ENCODE data around the gene PNRC2. TPM values are rescaled to one million over a fixed set of nuclear protein-coding genes. Genes with fewer than 3 reads are reported as not detected.
"Not testable (repeated sequence)": the region's sequence is repeated elsewhere in the genome, so short reads cannot be mapped to it uniquely, and the experiment has no call there.

Gene PNRC2
- polyA plus RNA-seq, 1 donor (not counting 4 experiments of a cell fraction or from before 2014, with no cell fraction given) = 87.1 TPM

- dilution Hi-C loops (cut with MboI; ENCODE audit: extremely low pct_ligation_motif_present, low sequenced_read_pairs) = no loop called here
- Histone ChIP-seq H3K79me2 (ENCODE audit: control insufficient read depth, insufficient read depth, low read length) (peaks cover 45% of the 10 kb centered on the region), H2AFZ (ENCODE audit: control insufficient read depth, low read length) (peak overlapping the region; percentile 72), H3K9ac (ENCODE audit: control insufficient read depth, extremely low read depth, insufficient read depth, low read length) (peak overlapping the region; percentile 98), H3K27ac (ENCODE audit: control insufficient read depth, insufficient read depth, low read length) (peak overlapping the region; percentile 93), H3K4me1 (ENCODE audit: control insufficient read depth, extremely low read depth, insufficient read depth, low read length) (peaks cover 33% of the 10 kb centered on the region), H4K20me1 (ENCODE audit: control insufficient read depth, extremely low read depth, insufficient read depth, low read length) (peaks cover 3% of the 10 kb centered on the region), H3K27me3 (ENCODE audit: control insufficient read depth, extremely low read depth, insufficient read depth, low read length) (no peaks in the 10 kb centered on the region), H3K9me1 (ENCODE audit: control insufficient read depth, extremely low read depth, insufficient read depth, low read length) (no peaks in the 10 kb centered on the region), H3K4me2 (ENCODE audit: control insufficient read depth, extremely low read depth, insufficient read depth, low read depth, low read length) (peak overlapping the region; percentile 96), H3K9me3 (ENCODE audit: control insufficient read depth, low read depth, low read length) (no peaks in the 10 kb centered on the region), H3K4me3 (ENCODE audit: control insufficient read depth in 2 of 3, extremely low read depth in 1 of 3, insufficient read depth in 2 of 3, low read depth in 1 of 3, low read length in 3 of 3) (peak overlapping the region; percentile 68 to 93 (median 80)), H3K36me3 (ENCODE audit: control insufficient read depth in 2 of 2, extremely low read depth in 1 of 2, insufficient read depth in 2 of 2, low read length in 2 of 2) (peaks cover 0 to 7% of the 10 kb centered on the region in 2 experiments)
- TF ChIP-seq CTCF (optimal IDR thresholded peaks at IDR 0.05 in 1 of 3, IDR thresholded peaks at IDR 0.05 in 1 of 3, conservative IDR thresholded peaks at IDR 0.05 in 1 of 3; ENCODE audit: extremely low read depth in 1 of 3, insufficient read depth in 2 of 3, low read length in 3 of 3) (no peak), EZH2 (IDR thresholded peaks at IDR 0.05; ENCODE audit: low read length) (no peak)
- no peak for DNase-seq (ENCODE audit: low read depth, low spot score)
- no peak for FAIRE-seq
Measured at GRCh38 chr1:23980728-23981070, 21.1 kb downstream of the PNRC2 start.

- Histone ChIP-seq H3K4me1 (ENCODE audit: control insufficient read depth, extremely low read depth, insufficient read depth, low read length) (peaks cover 23% of the 10 kb centered on the region), H3K9me1 (ENCODE audit: control insufficient read depth, extremely low read depth, insufficient read depth, low read length) (no peaks in the 10 kb centered on the region), H3K9me3 (ENCODE audit: control insufficient read depth, low read depth, low read length) (no peaks in the 10 kb centered on the region), H2AFZ (ENCODE audit: control insufficient read depth, low read length) (peak overlapping the region; percentile 29), H3K27me3 (ENCODE audit: control insufficient read depth, extremely low read depth, insufficient read depth, low read length) (no peaks in the 10 kb centered on the region), H4K20me1 (ENCODE audit: control insufficient read depth, extremely low read depth, insufficient read depth, low read length) (no peaks in the 10 kb centered on the region), H3K4me3 (ENCODE audit: control insufficient read depth in 2 of 3, extremely low read depth in 1 of 3, insufficient read depth in 2 of 3, low read depth in 1 of 3, low read length in 3 of 3) (peak overlapping the region in 1 of 3 experiments; percentile 14), H3K27ac (ENCODE audit: control insufficient read depth, insufficient read depth, low read length) (no peak overlapping the region), H3K36me3 (ENCODE audit: control insufficient read depth in 2 of 2, extremely low read depth in 1 of 2, insufficient read depth in 2 of 2, low read length in 2 of 2) (no peaks in the 10 kb centered on the region), H3K9ac (ENCODE audit: control insufficient read depth, extremely low read depth, insufficient read depth, low read length) (no peak overlapping the region), H3K4me2 (ENCODE audit: control insufficient read depth, extremely low read depth, insufficient read depth, low read depth, low read length) (peak overlapping the region; percentile 71), H3K79me2 (ENCODE audit: control insufficient read depth, insufficient read depth, low read length) (peaks cover 6% of the 10 kb centered on the region)
- TF ChIP-seq CTCF (optimal IDR thresholded peaks at IDR 0.05 in 1 of 3, IDR thresholded peaks at IDR 0.05 in 1 of 3, conservative IDR thresholded peaks at IDR 0.05 in 1 of 3; ENCODE audit: extremely low read depth in 1 of 3, insufficient read depth in 2 of 3, low read length in 3 of 3) (no peak), EZH2 (IDR thresholded peaks at IDR 0.05; ENCODE audit: low read length) (no peak)
- DNase-seq (ENCODE audit: low read depth, low spot score) (no peak), FAIRE-seq (peak; percentile 80)
- dilution Hi-C loops (cut with MboI; ENCODE audit: extremely low pct_ligation_motif_present, low sequenced_read_pairs) = no loop called here
Measured at GRCh38 chr1:23984417-23985186, 25.0 kb downstream of the PNRC2 start.

DNA sequence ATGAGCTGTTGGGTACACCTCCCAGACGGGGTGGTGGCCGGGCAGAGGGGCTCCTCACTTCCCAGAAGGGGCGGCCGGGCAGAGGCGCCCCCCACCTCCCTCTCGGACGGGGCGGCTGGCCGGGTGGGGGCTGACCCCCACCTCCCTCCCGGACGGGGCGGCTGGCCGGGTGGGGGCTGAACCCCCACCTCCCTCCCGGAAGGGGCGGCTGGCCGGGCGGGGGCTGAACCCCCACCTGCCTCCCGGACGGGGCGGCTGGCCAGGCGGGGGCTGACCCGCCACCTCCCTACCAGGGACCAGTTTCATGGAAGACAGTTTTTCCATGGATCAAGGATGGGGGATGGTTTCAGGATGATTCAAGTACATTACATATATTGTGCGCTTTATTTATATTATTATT lies 27.4 kb downstream of the PNRC2 start:
- FAIRE-seq; H3K36me3 ChIP-seq (ENCODE audit: control insufficient read depth in 2 of 2, extremely low read depth in 1 of 2, insufficient read depth in 2 of 2, low read length in 2 of 2); H3K9ac ChIP-seq (ENCODE audit: control insufficient read depth, extremely low read depth, insufficient read depth, low read length); H3K27ac ChIP-seq (ENCODE audit: control insufficient read depth, insufficient read depth, low read length); dilution Hi-C loops (cut with MboI; ENCODE audit: extremely low pct_ligation_motif_present, low sequenced_read_pairs); H3K27me3 ChIP-seq (ENCODE audit: control insufficient read depth, extremely low read depth, insufficient read depth, low read length); H3K4me2 ChIP-seq (ENCODE audit: control insufficient read depth, extremely low read depth, insufficient read depth, low read depth, low read length); H3K9me1 ChIP-seq (ENCODE audit: control insufficient read depth, extremely low read depth, insufficient read depth, low read length); H2AFZ ChIP-seq (ENCODE audit: control insufficient read depth, low read length); H3K9me3 ChIP-seq (ENCODE audit: control insufficient read depth, low read depth, low read length); DNase-seq (ENCODE audit: low read depth, low spot score); H3K79me2 ChIP-seq (ENCODE audit: control insufficient read depth, insufficient read depth, low read length); H4K20me1 ChIP-seq (ENCODE audit: control insufficient read depth, extremely low read depth, insufficient read depth, low read length); H3K4me3 ChIP-seq (ENCODE audit: control insufficient read depth in 2 of 3, extremely low read depth in 1 of 3, insufficient read depth in 2 of 3, low read depth in 1 of 3, low read length in 3 of 3): not testable (repeated sequence)
- peaks cover 17% of the 10 kb centered on the region for H3K4me1 ChIP-seq (ENCODE audit: control insufficient read depth, extremely low read depth, insufficient read depth, low read length)

Data from keratinocyte (primary cell).